GM18508 (cell line): ENCODE results near the gene MLPH.
"Not testable (repeated sequence)": the region's sequence is repeated elsewhere in the genome, so short reads cannot be mapped to it uniquely, and the experiment has no call there.

Source experiments
- ATAC-seq: cut with Tn5 transposase; IDR thresholded peaks from one replicate; pipeline ENCODE4 v1.9.1; 2021; ENCODE audit warnings: moderate number of reproducible peaks; ENCODE audit not compliant: insufficient read depth, unreplicated experiment

MLPH gene

GRCh38 chr2:237595829-237596519, 108.9 kb downstream of the MLPH start:
- ATAC-seq = not testable (repeated sequence)

- ATAC-seq = no peak
Measured at GRCh38 chr2:237596520-237597195, 109.6 kb downstream of the MLPH start.

- no peak for ATAC-seq
Measured at GRCh38 chr2:237597196-237598145, 110.4 kb downstream of the MLPH start.

- no peak for ATAC-seq
Measured at GRCh38 chr2:237598468-237599208, 111.6 kb downstream of the MLPH start.

GRCh38 chr2:237599465-237600110, 112.5 kb downstream of the MLPH start:
- ATAC-seq = no peak

- no peak for ATAC-seq
Measured at GRCh38 chr2:237600205-237600846, 113.3 kb downstream of the MLPH start.

- ATAC-seq = no peak
Measured at GRCh38 chr2:237601453-237602116, 114.5 kb downstream of the MLPH start.

- no peak for ATAC-seq
Measured at GRCh38 chr2:237602409-237602808, 115.4 kb downstream of the MLPH start.

GRCh38 chr2:237603049-237603717, 116.1 kb downstream of the MLPH start:
- ATAC-seq = no peak

- no peak for ATAC-seq
Measured at GRCh38 chr2:237603718-237604362, 116.8 kb downstream of the MLPH start.

GRCh38 chr2:237604391-237604790, 117.3 kb downstream of the MLPH start:
- no peak for ATAC-seq
